Activated naive CD8-positive, alpha-beta T cell treated with anti-CD3 and anti-CD28 coated beads, Interleukin-2, amount 50 U/mL, for 16 hours (primary cell): ENCODE results near the gene AP2A1.
A peak's percentile ranks its signal among the peaks of the same experiment; 100 is the strongest.

Source experiments
- DNase-seq: peaks from one replicate; pipeline ENCODE4 v3.0.0-alpha.2; 2020; ENCODE audit warnings: low read depth, low spot score

The AP2A1 gene

GRCh38 chr19:49838885-49839588 lies 72.2 kb downstream of the AP2A1 start:
- no peak for DNase-seq

GRCh38 chr19:49839713-49840112 lies 72.9 kb downstream of the AP2A1 start:
- no peak for DNase-seq

GRCh38 chr19:49840321-49840720 lies 73.5 kb downstream of the AP2A1 start:
- no peak for DNase-seq

GRCh38 chr19:49840736-49841249 lies 74.0 kb downstream of the AP2A1 start:
- no peak for DNase-seq

GRCh38 chr19:49843265-49843664 lies 76.5 kb downstream of the AP2A1 start:
- no peak for DNase-seq

GRCh38 chr19:49844138-49845095 lies 77.6 kb downstream of the AP2A1 start:
- DNase-seq, result no peak

- no peak for DNase-seq
These were observed 78.6 kb downstream of the AP2A1 start for GRCh38 chr19:49845414-49845813.

GRCh38 chr19:49846408-49846807 lies 79.6 kb downstream of the AP2A1 start:
- DNase-seq, result no peak

- DNase-seq, result no peak
These were observed 81.2 kb downstream of the AP2A1 start for GRCh38 chr19:49847731-49848696.

GRCh38 chr19:49848938-49849337 lies 82.1 kb downstream of the AP2A1 start:
- DNase-seq, result no peak

GRCh38 chr19:49849433-49850220 lies 82.8 kb downstream of the AP2A1 start:
- no peak for DNase-seq

- DNase-seq, result no peak
These were observed 83.4 kb downstream of the AP2A1 start for GRCh38 chr19:49850221-49850486.

GRCh38 chr19:49850487-49851342 lies 83.9 kb downstream of the AP2A1 start, which contains the start of gene PTOV1:
PTOV1 (plus strand) TSS chr19:49851159.
- DNase-seq, result peak; percentile 68

GRCh38 chr19:49851456-49852259 lies 84.9 kb downstream of the AP2A1 start:
- DNase-seq, result no peak

GRCh38 chr19:49852631-49853126 lies 85.9 kb downstream of the AP2A1 start:
- no peak for DNase-seq

GRCh38 chr19:49853852-49854377 lies 87.1 kb downstream of the AP2A1 start:
- DNase-seq, result no peak

- no peak for DNase-seq
These were observed 87.8 kb downstream of the AP2A1 start for GRCh38 chr19:49854378-49855263.
